ENCODE measurements around the gene RHBDD2.
"Not testable (repeated sequence)": the region's sequence is repeated elsewhere in the genome, so short reads cannot be mapped to it uniquely, and the experiment has no call there.

RHBDD2 gene

GRCh38 chr7:75861636-75862035, 17.2 kb upstream of the RHBDD2 start:
- no peak for DNase-seq (ENCODE audit: extremely low read depth, insufficient read length)
- H3K27me3 ChIP-seq (replicated peaks; ENCODE audit: control insufficient read depth, insufficient read depth, low read length): no peaks in the 10 kb centered on the region
- no peak for TF ChIP-seq CTCF (IDR thresholded peaks at IDR 0.05; ENCODE audit: insufficient read depth, low read length, poor library complexity, severe bottlenecking)
- H3K36me3 ChIP-seq (ENCODE audit: control insufficient read depth, insufficient read depth, low read length): no peaks in the 10 kb centered on the region
- no peak overlapping the region for H3K4me3 ChIP-seq (replicated peaks; ENCODE audit: low read depth, low read length)

GRCh38 chr7:75864251-75864650, 14.6 kb upstream of the RHBDD2 start:
- DNase-seq (ENCODE audit: extremely low read depth, insufficient read length); H3K4me3 ChIP-seq (replicated peaks; ENCODE audit: low read depth, low read length): not testable (repeated sequence)

GRCh38 chr7:75866114-75866488, 12.7 kb upstream of the RHBDD2 start:
- no peak for TF ChIP-seq CTCF (IDR thresholded peaks at IDR 0.05; ENCODE audit: insufficient read depth, low read length, poor library complexity, severe bottlenecking)
- no peaks in the 10 kb centered on the region for H3K36me3 ChIP-seq (ENCODE audit: control insufficient read depth, insufficient read depth, low read length)
- no peak for DNase-seq (ENCODE audit: extremely low read depth, insufficient read length)
- H3K4me3 ChIP-seq (replicated peaks; ENCODE audit: low read depth, low read length): no peak overlapping the region
- no peaks in the 10 kb centered on the region for H3K27me3 ChIP-seq (replicated peaks; ENCODE audit: control insufficient read depth, insufficient read depth, low read length)

More at GRCh38 chr7:75864251-75864650, 14.6 kb upstream of the RHBDD2 start:
- not testable (repeated sequence) for H3K27me3 ChIP-seq (replicated peaks; ENCODE audit: control insufficient read depth, insufficient read depth, low read length); H3K36me3 ChIP-seq (ENCODE audit: control insufficient read depth, insufficient read depth, low read length)

GRCh38 chr7:75866489-75867389, 12.1 kb upstream of the RHBDD2 start:
- H3K4me3 ChIP-seq (replicated peaks; ENCODE audit: low read depth, low read length): no peak overlapping the region
- peak; percentile 98 for TF ChIP-seq CTCF (IDR thresholded peaks at IDR 0.05; ENCODE audit: insufficient read depth, low read length, poor library complexity, severe bottlenecking)
- no peaks in the 10 kb centered on the region for H3K27me3 ChIP-seq (replicated peaks; ENCODE audit: control insufficient read depth, insufficient read depth, low read length)
- peak; percentile 32 for DNase-seq (ENCODE audit: extremely low read depth, insufficient read length)
- H3K36me3 ChIP-seq (ENCODE audit: control insufficient read depth, insufficient read depth, low read length): no peaks in the 10 kb centered on the region

GRCh38 chr7:75867390-75867717, 11.5 kb upstream of the RHBDD2 start:
- TF ChIP-seq CTCF (IDR thresholded peaks at IDR 0.05; ENCODE audit: insufficient read depth, low read length, poor library complexity, severe bottlenecking): no peak
- H3K27me3 ChIP-seq (replicated peaks; ENCODE audit: control insufficient read depth, insufficient read depth, low read length): no peaks in the 10 kb centered on the region
- H3K4me3 ChIP-seq (replicated peaks; ENCODE audit: low read depth, low read length): no peak overlapping the region
- no peak for DNase-seq (ENCODE audit: extremely low read depth, insufficient read length)
- H3K36me3 ChIP-seq (ENCODE audit: control insufficient read depth, insufficient read depth, low read length): no peaks in the 10 kb centered on the region

GRCh38 chr7:75868153-75868552, 10.7 kb upstream of the RHBDD2 start:
- H3K4me3 ChIP-seq (replicated peaks; ENCODE audit: low read depth, low read length): no peak overlapping the region
- H3K27me3 ChIP-seq (replicated peaks; ENCODE audit: control insufficient read depth, insufficient read depth, low read length): no peaks in the 10 kb centered on the region
- no peaks in the 10 kb centered on the region for H3K36me3 ChIP-seq (ENCODE audit: control insufficient read depth, insufficient read depth, low read length)
- TF ChIP-seq CTCF (IDR thresholded peaks at IDR 0.05; ENCODE audit: insufficient read depth, low read length, poor library complexity, severe bottlenecking): no peak
- DNase-seq (ENCODE audit: extremely low read depth, insufficient read length): no peak
